ENCODE data around the gene PRKRIP1. TPM values are rescaled to one million over a fixed set of nuclear protein-coding genes. Genes with fewer than 3 reads are reported as not detected.

PRKRIP1 gene
- total RNA-seq, 2 experiments from 2014 or later, result 26.8 to 28.1 TPM

- Mint-ChIP-seq H3K27me3 (ENCODE audit: low read depth) (no peaks in the 10 kb centered on the region), H3K9me3 (ENCODE audit: insufficient read depth) (no peaks in the 10 kb centered on the region), H3K27ac (peak overlapping the region; percentile 97), H3K4me1 (ENCODE audit: low read depth) (peaks cover 74% of the 10 kb centered on the region), H3K36me3 (ENCODE audit: low read depth) (peaks cover 67% of the 10 kb centered on the region), H3K4me3 (peak overlapping the region; percentile 66)
- DNase-seq (no peak), ATAC-seq (no peak)
- ChIA-PET POLR2A (interaction anchor here (0.6 to 4.4 kb wide), 9 partner anchors 9 to 54 kb away, joined by 3 to 124 read pairs (median 4); partner anchors contain the start of genes ALKBH4 and LRWD1), CTCF (interaction anchor here (0.7 to 2.9 kb wide), 9 partner anchors 9 to 52 kb away, joined by 3 to 49 read pairs (median 4); partner anchors contain the start of genes ORAI2 and PRKRIP1)
Observed at GRCh38 chr7:102416406-102416805, 20.2 kb downstream of the PRKRIP1 start.

DNA sequence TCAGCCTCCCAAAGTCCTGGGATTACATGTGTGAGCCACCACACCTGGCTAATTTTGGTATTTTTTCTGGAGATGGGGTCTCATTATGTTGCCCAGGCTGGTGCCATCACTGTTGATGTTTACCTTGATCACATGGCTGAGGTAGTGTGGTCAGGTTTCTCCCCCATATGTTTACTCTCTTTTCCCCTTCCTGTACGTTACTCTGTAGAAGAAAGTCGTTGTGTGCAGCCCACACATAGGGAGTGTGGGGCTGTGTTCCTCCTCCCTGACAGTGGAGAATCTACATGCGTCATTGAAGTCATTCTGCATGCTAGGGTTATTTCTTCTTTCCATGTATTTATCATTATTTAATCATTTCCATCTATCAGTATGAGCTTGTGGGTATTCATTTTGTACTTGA is 20.9 kb downstream of the PRKRIP1 start:
- H3K27ac Mint-ChIP-seq, result peak overlapping the region; percentile 97
- no peaks in the 10 kb centered on the region for H3K9me3 Mint-ChIP-seq (ENCODE audit: insufficient read depth)
- peak overlapping the region; percentile 9 for H3K4me3 Mint-ChIP-seq
- ATAC-seq, result no peak
- CTCF ChIA-PET, result interaction anchor here (0.7 to 1.6 kb wide), 3 partner anchors 8 to 17 kb away, joined by 3 to 5 read pairs (median 4); no protein-coding TSS in a partner anchor
- no peaks in the 10 kb centered on the region for H3K27me3 Mint-ChIP-seq (ENCODE audit: low read depth)
- peaks cover 78% of the 10 kb centered on the region for H3K4me1 Mint-ChIP-seq (ENCODE audit: low read depth)
- no peak for DNase-seq
- peaks cover 66% of the 10 kb centered on the region for H3K36me3 Mint-ChIP-seq (ENCODE audit: low read depth)
- POLR2A ChIA-PET, result interaction anchor here (1.2 to 4.4 kb wide), 4 partner anchors 9 to 20 kb away, joined by 3 to 124 read pairs (median 4); no protein-coding TSS in a partner anchor

GRCh38 chr7:102418592-102418991 is 22.4 kb downstream of the PRKRIP1 start:
- ChIA-PET POLR2A (interaction anchor here (1.0 to 4.4 kb wide), 4 partner anchors 7 to 47 kb away, joined by 3 to 124 read pairs (median 4); no protein-coding TSS in a partner anchor), CTCF (no interaction called here)
- no peaks in the 10 kb centered on the region for H3K27me3 Mint-ChIP-seq (ENCODE audit: low read depth)
- H3K4me3 Mint-ChIP-seq, result no peak overlapping the region
- peak overlapping the region; percentile 72 for H3K27ac Mint-ChIP-seq
- peaks cover 73% of the 10 kb centered on the region for H3K4me1 Mint-ChIP-seq (ENCODE audit: low read depth)
- H3K36me3 Mint-ChIP-seq (ENCODE audit: low read depth), result peaks cover 59% of the 10 kb centered on the region
- ATAC-seq (no peak), DNase-seq (no peak)
- no peaks in the 10 kb centered on the region for H3K9me3 Mint-ChIP-seq (ENCODE audit: insufficient read depth)

GRCh38 chr7:102421706-102422240 is 25.6 kb downstream of the PRKRIP1 start:
- Mint-ChIP-seq H3K27me3 (ENCODE audit: low read depth) (no peaks in the 10 kb centered on the region), H3K4me1 (ENCODE audit: low read depth) (peaks cover 75% of the 10 kb centered on the region), H3K36me3 (ENCODE audit: low read depth) (peaks cover 60% of the 10 kb centered on the region), H3K4me3 (no peak overlapping the region), H3K27ac (no peak overlapping the region), H3K9me3 (ENCODE audit: insufficient read depth) (no peaks in the 10 kb centered on the region)
- no peak for DNase-seq
- CTCF ChIA-PET, result interaction anchor here (0.6 to 1.0 kb wide), 3 partner anchors 9 to 532 kb away, joined by 3 to 5 read pairs (median 3); no protein-coding TSS in a partner anchor
- POLR2A ChIA-PET, result interaction anchor here (0.6 kb wide), 1 partner anchor 1531 kb away, joined by 3 read pairs; no protein-coding TSS in a partner anchor
- ATAC-seq, result no peak

- no peak for ATAC-seq
- H3K36me3 Mint-ChIP-seq (ENCODE audit: low read depth), result peaks cover 63% of the 10 kb centered on the region
- DNase-seq, result no peak
- no peaks in the 10 kb centered on the region for H3K27me3 Mint-ChIP-seq (ENCODE audit: low read depth)
- H3K9me3 Mint-ChIP-seq (ENCODE audit: insufficient read depth), result no peaks in the 10 kb centered on the region
- no peak overlapping the region for H3K4me3 Mint-ChIP-seq
- peaks cover 78% of the 10 kb centered on the region for H3K4me1 Mint-ChIP-seq (ENCODE audit: low read depth)
- POLR2A ChIA-PET, result interaction anchor here (3.7 kb wide), 1 partner anchor 7 kb away, joined by 124 read pairs; no protein-coding TSS in a partner anchor
- peak overlapping the region; percentile 99 for H3K27ac Mint-ChIP-seq
- CTCF ChIA-PET, result interaction anchor here (4.1 to 4.6 kb wide), 2 partner anchors 9 to 11 kb away, joined by 31 to 49 read pairs; no protein-coding TSS in a partner anchor
Observed at GRCh38 chr7:102424129-102424551, 28.0 kb downstream of the PRKRIP1 start.

DNA sequence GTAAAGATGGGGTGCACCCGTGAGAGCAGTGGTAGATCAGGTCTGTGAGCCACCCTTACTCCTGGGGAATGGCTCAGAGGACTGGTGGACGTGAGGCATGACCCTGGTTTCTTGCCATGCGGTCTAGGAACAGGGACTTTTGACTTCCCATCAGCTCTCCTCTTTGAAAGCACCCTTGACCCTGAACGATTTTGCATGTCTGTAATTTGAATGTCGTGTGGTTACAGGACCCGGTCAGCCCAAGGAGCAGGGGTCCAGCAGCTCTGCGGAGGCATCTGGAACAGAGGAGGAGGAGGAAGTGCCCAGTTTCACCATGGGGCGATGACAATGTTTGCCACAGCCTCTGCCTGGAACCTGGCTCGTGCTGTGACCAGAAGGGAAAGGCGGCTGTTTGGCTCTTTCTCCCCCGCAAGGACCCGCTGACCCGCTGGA is 28.6 kb downstream of the PRKRIP1 start:
- ATAC-seq, result no peak
- Mint-ChIP-seq H3K36me3 (ENCODE audit: low read depth) (peaks cover 65% of the 10 kb centered on the region), H3K9me3 (ENCODE audit: insufficient read depth) (no peaks in the 10 kb centered on the region), H3K4me3 (peak overlapping the region; percentile 5), H3K27me3 (ENCODE audit: low read depth) (no peaks in the 10 kb centered on the region), H3K27ac (peak overlapping the region; percentile 99), H3K4me1 (ENCODE audit: low read depth) (peaks cover 79% of the 10 kb centered on the region)
- ChIA-PET CTCF (interaction anchor here (1.1 to 4.6 kb wide), 5 partner anchors 9 to 26 kb away, joined by 4 to 49 read pairs (median 19); no protein-coding TSS in a partner anchor), POLR2A (interaction anchor here (1.1 to 3.7 kb wide), 6 partner anchors 8 to 32 kb away, joined by 4 to 124 read pairs (median 7); partner anchors contain the start of genes ORAI2 and PRKRIP1)
- DNase-seq, result no peak

DNA sequence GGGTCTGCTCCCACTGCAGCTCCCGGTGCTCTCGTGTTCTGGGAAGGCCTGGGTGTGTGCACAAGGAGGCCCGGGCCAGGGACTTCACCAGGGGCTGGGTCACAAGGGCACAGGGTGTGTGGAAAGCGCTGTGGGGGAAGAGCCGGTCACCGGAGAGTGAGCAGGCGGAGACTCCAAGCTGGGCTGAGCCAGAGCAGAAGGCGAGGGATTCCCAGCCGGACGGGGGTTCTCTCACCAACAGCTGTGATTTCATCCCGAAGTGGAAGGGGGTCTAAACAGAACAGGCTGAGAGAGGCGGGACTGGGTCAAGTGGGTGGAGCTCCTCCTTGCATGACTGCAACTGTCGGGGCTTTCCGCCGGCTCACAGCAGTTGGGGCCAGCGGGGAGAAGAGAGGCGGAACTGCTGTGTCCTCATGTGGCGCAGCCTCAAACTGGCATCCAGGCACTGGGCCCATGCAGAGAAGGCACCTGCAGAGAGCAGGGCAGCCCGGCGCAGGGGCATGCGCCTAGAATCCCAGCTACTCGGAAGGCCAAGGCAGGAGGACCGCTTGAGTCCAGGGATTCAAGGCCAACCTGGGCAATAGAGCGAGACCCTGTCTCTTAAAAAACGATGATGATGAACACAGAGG is 29.6 kb downstream of the PRKRIP1 start:
- ChIA-PET CTCF (interaction anchor here (0.7 to 4.6 kb wide), 8 partner anchors 8 to 27 kb away, joined by 3 to 49 read pairs (median 7); no protein-coding TSS in a partner anchor), POLR2A (interaction anchor here (0.6 to 3.7 kb wide), 14 partner anchors 8 to 1729 kb away, joined by 3 to 124 read pairs (median 6); partner anchors contain the start of genes ORAI2 and PRKRIP1)
- H3K36me3 Mint-ChIP-seq (ENCODE audit: low read depth), result peaks cover 56% of the 10 kb centered on the region
- peak overlapping the region; percentile 79 for H3K4me3 Mint-ChIP-seq
- peaks cover 79% of the 10 kb centered on the region for H3K4me1 Mint-ChIP-seq (ENCODE audit: low read depth)
- H3K27ac Mint-ChIP-seq, result peak overlapping the region; percentile 99
- DNase-seq, result peak; percentile 89
- H3K27me3 Mint-ChIP-seq (ENCODE audit: low read depth), result no peaks in the 10 kb centered on the region
- ATAC-seq, result peak; percentile 84
- H3K9me3 Mint-ChIP-seq (ENCODE audit: insufficient read depth), result no peaks in the 10 kb centered on the region

DNA sequence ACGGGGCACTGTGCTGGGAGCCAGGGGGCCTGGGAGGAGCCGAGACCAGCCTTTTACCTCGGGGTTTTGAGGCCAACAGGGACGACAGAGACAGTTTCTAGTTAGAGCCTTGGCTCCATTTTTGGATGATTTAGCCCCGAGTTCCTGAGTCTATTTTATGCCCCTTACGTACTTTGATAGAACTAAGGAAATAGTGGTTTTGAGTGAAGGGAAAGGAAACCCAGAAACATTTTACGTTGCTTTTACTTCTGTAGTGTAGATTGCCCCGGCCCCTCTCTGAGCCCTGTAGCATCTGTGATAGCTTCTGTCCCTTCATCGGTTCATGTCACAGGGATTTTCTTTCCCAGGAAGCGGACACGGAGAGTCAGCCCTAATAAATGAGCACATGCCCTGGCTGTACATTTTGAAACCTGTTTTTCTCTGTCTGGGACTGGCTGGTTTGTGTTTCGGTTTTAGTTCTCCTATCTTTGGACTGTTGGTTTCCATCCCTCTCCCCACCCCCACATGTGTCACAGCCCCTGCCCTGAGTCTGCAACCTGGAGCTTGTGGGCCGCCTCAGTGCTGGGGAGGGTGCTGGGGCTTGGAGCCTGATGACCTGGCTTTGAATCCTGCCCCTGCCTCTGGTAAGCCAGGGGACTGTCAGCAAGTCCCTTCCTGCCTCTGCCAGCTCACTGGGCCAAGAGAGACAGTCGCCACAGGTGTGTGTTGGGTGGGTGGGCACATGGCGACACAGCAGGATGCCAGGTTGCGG is 30.3 kb downstream of the PRKRIP1 start:
- H3K27ac Mint-ChIP-seq, result peak overlapping the region; percentile 99
- peaks cover 80% of the 10 kb centered on the region for H3K4me1 Mint-ChIP-seq (ENCODE audit: low read depth)
- CTCF ChIA-PET, result interaction anchor here (1.0 to 4.6 kb wide), 8 partner anchors 8 to 24 kb away, joined by 3 to 49 read pairs (median 7); no protein-coding TSS in a partner anchor
- H3K27me3 Mint-ChIP-seq (ENCODE audit: low read depth), result no peaks in the 10 kb centered on the region
- H3K4me3 Mint-ChIP-seq, result peak overlapping the region; percentile 79
- peak; percentile 79 for DNase-seq
- peaks cover 51% of the 10 kb centered on the region for H3K36me3 Mint-ChIP-seq (ENCODE audit: low read depth)
- POLR2A ChIA-PET, result interaction anchor here (0.6 to 3.7 kb wide), 10 partner anchors 8 to 1730 kb away, joined by 3 to 124 read pairs (median 8); partner anchors contain the start of genes ORAI2 and PRKRIP1
- peak; percentile 71 for ATAC-seq
- no peaks in the 10 kb centered on the region for H3K9me3 Mint-ChIP-seq (ENCODE audit: insufficient read depth)

DNA sequence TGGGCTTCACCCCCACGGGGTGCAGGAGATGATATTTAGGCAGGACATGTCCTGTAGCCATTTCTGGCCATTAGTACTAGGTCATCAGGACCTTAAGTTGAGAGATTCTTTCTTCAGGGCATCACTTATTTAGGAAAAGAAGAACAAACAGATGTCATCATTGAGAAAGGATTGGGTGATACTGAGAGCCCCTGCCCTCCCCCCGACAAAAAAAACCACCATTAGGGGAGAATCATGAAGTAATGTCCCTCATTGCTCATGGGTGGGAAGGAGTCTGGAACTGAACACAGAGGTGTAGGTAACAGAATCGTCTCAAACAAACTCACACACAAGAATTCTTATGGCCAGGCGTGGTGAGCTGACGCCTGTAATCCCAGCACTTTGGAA is 30.8 kb downstream of the PRKRIP1 start:
- ChIA-PET CTCF (interaction anchor here (1.3 to 4.6 kb wide), 5 partner anchors 10 to 24 kb away, joined by 4 to 49 read pairs (median 19); no protein-coding TSS in a partner anchor), POLR2A (interaction anchor here (0.7 to 3.7 kb wide), 6 partner anchors 10 to 40 kb away, joined by 3 to 124 read pairs (median 17); no protein-coding TSS in a partner anchor)
- Mint-ChIP-seq H3K4me1 (ENCODE audit: low read depth) (peaks cover 82% of the 10 kb centered on the region), H3K9me3 (ENCODE audit: insufficient read depth) (no peaks in the 10 kb centered on the region), H3K36me3 (ENCODE audit: low read depth) (peaks cover 47% of the 10 kb centered on the region), H3K4me3 (peak overlapping the region; percentile 79), H3K27ac (peak overlapping the region; percentile 99), H3K27me3 (ENCODE audit: low read depth) (no peaks in the 10 kb centered on the region)
- ATAC-seq (no peak), DNase-seq (no peak)

DNA sequence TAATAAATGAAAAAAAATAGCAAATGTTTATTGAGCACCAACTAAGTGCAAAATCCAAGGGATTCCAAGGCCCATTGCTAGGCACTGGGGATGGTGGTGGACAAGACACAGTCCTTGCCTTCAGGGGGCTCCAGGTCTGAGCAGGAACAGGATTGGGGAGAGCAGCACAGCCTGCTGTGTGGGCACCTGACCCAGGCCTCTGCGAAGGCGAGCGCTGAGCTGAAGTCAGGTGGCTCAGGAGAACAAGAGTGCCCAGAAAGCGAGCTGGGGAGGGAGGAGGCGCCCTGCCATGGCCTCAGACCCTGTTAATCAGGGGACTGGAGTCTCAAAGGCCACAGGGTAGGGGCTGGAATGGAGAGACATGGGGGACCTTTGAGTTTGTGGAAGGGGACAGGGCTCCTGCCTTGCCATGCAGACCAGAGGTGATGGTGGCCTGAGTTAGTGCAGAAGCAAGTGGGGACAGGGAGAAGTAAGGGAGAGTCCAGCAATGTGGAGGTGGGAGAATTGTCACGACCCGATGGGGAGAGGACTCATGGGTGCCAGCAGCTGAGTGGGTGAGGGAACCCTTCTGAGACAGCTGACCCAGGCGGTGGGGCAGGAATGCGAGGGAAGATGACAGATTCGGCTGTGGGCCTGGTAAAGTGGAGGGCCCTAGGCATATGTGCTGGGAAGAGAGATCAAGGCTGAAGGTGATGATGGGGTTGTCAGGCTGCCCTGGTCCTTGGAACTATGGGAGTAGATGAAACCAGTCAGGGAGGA is 33.2 kb downstream of the PRKRIP1 start:
- ChIA-PET CTCF (interaction anchor here (1.2 kb wide), 1 partner anchor 17 kb away, joined by 6 read pairs; no protein-coding TSS in a partner anchor), POLR2A (interaction anchor here (0.6 to 1.8 kb wide), 3 partner anchors 12 to 28 kb away, joined by 4 to 6 read pairs (median 4); no protein-coding TSS in a partner anchor)
- Mint-ChIP-seq H3K27ac (peak overlapping the region; percentile 76), H3K27me3 (ENCODE audit: low read depth) (no peaks in the 10 kb centered on the region), H3K4me1 (ENCODE audit: low read depth) (peaks cover 86% of the 10 kb centered on the region), H3K4me3 (no peak overlapping the region), H3K36me3 (ENCODE audit: low read depth) (peaks cover 46% of the 10 kb centered on the region), H3K9me3 (ENCODE audit: insufficient read depth) (no peaks in the 10 kb centered on the region)
- DNase-seq (no peak), ATAC-seq (no peak)

All from activated CD8-positive, alpha-beta T cell treated with anti-CD3 and anti-CD28 coated beads, Interleukin-2, amount 10 ng/mL, durations not matched to agents 7 days and 5 days (primary cell).